A673 (cell line): Measurements from ENCODE around the gene FGL2. TPM values are rescaled to one million over a fixed set of nuclear protein-coding genes. Genes with fewer than 3 reads are reported as not detected.
"Not testable (repeated sequence)": the region's sequence is repeated elsewhere in the genome, so short reads cannot be mapped to it uniquely, and the experiment has no call there.

Source experiments
- BruUV-seq: library from RNA; stranded (reverse); fragments of 400-500 nt; replicated peaks from 2 replicates; lab custom pipeline; 2021; lab: Mats Ljungman, UMichigan
- CTCF ChIA-PET: fragments of 300-600 bp; sonication (Branson Sonifier 250); formaldehyde crosslinking; loops from one replicate; lab custom pipeline; 2022; ENCODE audit warnings: antibody characterized with exemption; lab: Charles Lee
- POLR2A ChIA-PET: fragments of 300-600 bp; sonication (Branson Sonifier 250); formaldehyde crosslinking; loops from one replicate; lab custom pipeline; 2022; ENCODE audit warnings: antibody characterized with exemption; ENCODE audit not compliant: low non-redundant PET; lab: Charles Lee
- DNase-seq: peaks from one replicate; pipeline ENCODE4 v3.0.0-alpha.2; 2015; ENCODE audit warnings: low spot score
- H3K27ac ChIP-seq: fragments of 200-600 bp; sonication (generic); 2 replicates; pipeline ENCODE4 v1.5.1; 2016; ENCODE audit warnings: mixed run types, low read depth, mild to moderate bottlenecking, mixed read lengths, antibody characterized with exemption, low read length; ENCODE audit not compliant: poor library complexity, severe bottlenecking
- H3K27me3 ChIP-seq: fragments of 200-600 bp; sonication (generic); replicated peaks from 2 replicates; pipeline ENCODE4 v1.6.1; 2017; ENCODE audit warnings: mixed run types, low read depth, mild to moderate bottlenecking, mixed read lengths, antibody characterized with exemption, low read length; ENCODE audit not compliant: insufficient read depth, poor library complexity
- H3K36me3 ChIP-seq: fragments of 200-600 bp; sonication (generic); 2 replicates; pipeline ENCODE4 v1.6.1; 2016; ENCODE audit warnings: mixed run types, mild to moderate bottlenecking, mixed read lengths, antibody characterized with exemption, low read length; ENCODE audit not compliant: insufficient read depth, poor library complexity, severe bottlenecking
- H3K4me1 ChIP-seq: fragments of 200-600 bp; sonication (generic); 2 replicates; pipeline ENCODE4 v1.6.1; 2017; ENCODE audit warnings: mixed run types, mild to moderate bottlenecking, mixed read lengths, antibody characterized with exemption, low read length; ENCODE audit not compliant: insufficient read depth, poor library complexity, severe bottlenecking
- H3K4me3 ChIP-seq: fragments of 200-600 bp; sonication (generic); 2 replicates; pipeline ENCODE4 v1.5.1; 2016; ENCODE audit warnings: low read depth, mixed run types, mild to moderate bottlenecking, mixed read lengths, low read length; ENCODE audit not compliant: poor library complexity, severe bottlenecking
- H3K9me3 ChIP-seq: fragments of 200-600 bp; sonication (generic); 2 replicates; pipeline ENCODE4 v1.6.1; 2016; ENCODE audit warnings: mixed run types, low read depth, mild to moderate bottlenecking, mixed read lengths, antibody characterized with exemption, low read length; ENCODE audit not compliant: poor library complexity, severe bottlenecking
- EZH2 ChIP-seq: fragments of 200-600 bp; sonication (generic); IDR thresholded peaks from 2 replicates; pipeline ENCODE4 v1.6.1; 2017; ENCODE audit warnings: borderline replicate concordance, low read depth, mild to moderate bottlenecking, mixed read lengths, antibody characterized with exemption, low read length; ENCODE audit not compliant: poor library complexity, severe bottlenecking
- intact Hi-C: fragments of 100-400 bp; cut with micrococcal nuclease; formaldehyde crosslinking; loops from one replicate; pipeline ENCODE4 v1.10.0; 2022; ENCODE audit not compliant: unreplicated experiment
- total RNA-seq: library from RNA; stranded (reverse); gene quantifications from 2 replicates; pipeline ENCODE4 v1.2.3, GENCODE V29; 2021
- TF ChIP-seq, protein P1 (sequence below): fragments of 300-800, 200-600 bp; sonication (generic); conservative IDR thresholded peaks from 2 replicates; pipeline ENCODE4 v1.5.1; 2017; ENCODE audit warnings: low read depth, mild to moderate bottlenecking, antibody characterized with exemption, low read length, moderate library complexity, mixed read lengths

Gene FGL2
- total RNA-seq, 1 experiment from 2014 or later, result not detected

DNA sequence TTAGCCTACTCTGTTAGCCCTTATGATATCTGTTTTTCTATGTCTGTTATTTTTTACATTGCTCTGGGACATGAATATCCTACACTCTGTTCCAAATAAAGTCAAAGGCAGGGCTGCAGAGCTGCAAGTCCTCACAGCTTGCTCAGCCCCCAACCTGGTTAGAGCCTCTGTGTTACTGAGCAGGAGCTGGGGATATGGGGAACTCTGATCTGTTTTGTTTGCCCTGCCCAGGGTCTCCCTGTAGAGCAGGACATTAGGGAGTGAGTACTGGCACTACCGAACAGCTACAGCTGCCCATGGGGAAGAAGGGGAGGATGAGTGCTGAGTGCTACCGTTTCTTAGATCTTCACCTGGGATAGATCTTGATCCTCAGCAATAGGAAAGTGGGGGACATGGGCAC, 32.8 kb upstream of the FGL2 start:
- ChIA-PET CTCF (no interaction called here), POLR2A (no interaction called here)
- H3K36me3 ChIP-seq, result no peaks in the 10 kb centered on the region
- H3K27ac ChIP-seq, result no peak overlapping the region
- no peaks in the 10 kb centered on the region for H3K27me3 ChIP-seq
- no TSS peak for BruUV-seq
- intact Hi-C loops, result no loop called here
- no peak for DNase-seq
- no peak overlapping the region for H3K4me3 ChIP-seq
- H3K9me3 ChIP-seq, result no peaks in the 10 kb centered on the region
- no peaks in the 10 kb centered on the region for H3K4me1 ChIP-seq
- TF ChIP-seq, protein P1, sequence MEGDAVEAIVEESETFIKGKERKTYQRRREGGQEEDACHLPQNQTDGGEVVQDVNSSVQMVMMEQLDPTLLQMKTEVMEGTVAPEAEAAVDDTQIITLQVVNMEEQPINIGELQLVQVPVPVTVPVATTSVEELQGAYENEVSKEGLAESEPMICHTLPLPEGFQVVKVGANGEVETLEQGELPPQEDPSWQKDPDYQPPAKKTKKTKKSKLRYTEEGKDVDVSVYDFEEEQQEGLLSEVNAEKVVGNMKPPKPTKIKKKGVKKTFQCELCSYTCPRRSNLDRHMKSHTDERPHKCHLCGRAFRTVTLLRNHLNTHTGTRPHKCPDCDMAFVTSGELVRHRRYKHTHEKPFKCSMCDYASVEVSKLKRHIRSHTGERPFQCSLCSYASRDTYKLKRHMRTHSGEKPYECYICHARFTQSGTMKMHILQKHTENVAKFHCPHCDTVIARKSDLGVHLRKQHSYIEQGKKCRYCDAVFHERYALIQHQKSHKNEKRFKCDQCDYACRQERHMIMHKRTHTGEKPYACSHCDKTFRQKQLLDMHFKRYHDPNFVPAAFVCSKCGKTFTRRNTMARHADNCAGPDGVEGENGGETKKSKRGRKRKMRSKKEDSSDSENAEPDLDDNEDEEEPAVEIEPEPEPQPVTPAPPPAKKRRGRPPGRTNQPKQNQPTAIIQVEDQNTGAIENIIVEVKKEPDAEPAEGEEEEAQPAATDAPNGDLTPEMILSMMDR, result no peak
- no peak for TF ChIP-seq EZH2

DNA sequence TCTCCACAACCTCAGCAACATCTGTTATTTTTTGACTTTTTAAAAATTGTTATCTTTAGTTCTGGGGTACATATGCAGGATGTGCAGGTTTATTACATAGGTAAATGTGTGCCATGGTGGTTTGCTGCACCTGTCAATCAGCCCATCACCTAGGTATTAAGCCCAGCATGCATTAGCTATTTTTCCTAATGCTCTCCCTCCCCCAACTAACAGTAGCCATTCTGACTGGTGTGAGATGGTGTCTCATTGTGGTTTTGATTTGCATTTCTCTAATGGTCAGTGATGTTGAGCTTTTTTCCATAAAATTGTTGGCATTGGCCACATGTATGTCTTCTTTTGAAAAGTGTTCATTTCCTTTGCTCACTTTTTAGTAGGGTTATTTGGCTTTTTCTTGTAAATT, 29.2 kb upstream of the FGL2 start:
- intact Hi-C loops, H3K4me1 ChIP-seq, H3K27me3 ChIP-seq, H3K36me3 ChIP-seq, POLR2A ChIA-PET, H3K9me3 ChIP-seq, H3K27ac ChIP-seq, BruUV-seq, DNase-seq, CTCF ChIA-PET, H3K4me3 ChIP-seq: not testable (repeated sequence)

DNA sequence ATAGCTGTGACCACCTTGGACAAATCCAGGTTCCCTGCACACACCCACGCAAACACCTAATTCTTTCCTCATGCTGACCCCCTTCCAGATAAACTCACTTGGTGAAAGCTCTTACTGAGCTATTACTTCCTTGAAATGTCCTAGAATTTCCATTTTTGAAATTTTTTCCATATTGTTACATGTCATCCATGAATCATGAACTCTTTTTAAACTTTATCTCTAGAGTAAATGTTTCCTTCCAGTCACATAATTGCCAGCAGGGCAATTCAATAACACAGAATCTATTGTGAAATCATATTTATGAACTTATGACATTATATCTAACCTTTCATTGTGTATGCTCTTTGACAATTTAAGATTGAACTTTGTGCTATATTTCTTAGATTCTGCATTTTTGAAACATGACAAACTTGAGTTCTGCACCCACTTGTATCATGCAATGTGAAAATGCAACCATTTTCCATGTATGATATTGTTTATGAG, 26.8 kb upstream of the FGL2 start:
- no peaks in the 10 kb centered on the region for H3K36me3 ChIP-seq
- H3K9me3 ChIP-seq, result no peaks in the 10 kb centered on the region
- no peak overlapping the region for H3K4me3 ChIP-seq
- DNase-seq, result no peak
- intact Hi-C loops, result no loop called here
- TF ChIP-seq, protein P1, result no peak
- no peak for TF ChIP-seq EZH2
- H3K27me3 ChIP-seq, result no peaks in the 10 kb centered on the region
- no TSS peak for BruUV-seq
- ChIA-PET CTCF (interaction anchor here (0.6 kb wide), 1 partner anchor 106 kb away, joined by 7 read pairs; no protein-coding TSS in a partner anchor), POLR2A (no interaction called here)
- no peaks in the 10 kb centered on the region for H3K4me1 ChIP-seq
- H3K27ac ChIP-seq, result no peak overlapping the region

DNA sequence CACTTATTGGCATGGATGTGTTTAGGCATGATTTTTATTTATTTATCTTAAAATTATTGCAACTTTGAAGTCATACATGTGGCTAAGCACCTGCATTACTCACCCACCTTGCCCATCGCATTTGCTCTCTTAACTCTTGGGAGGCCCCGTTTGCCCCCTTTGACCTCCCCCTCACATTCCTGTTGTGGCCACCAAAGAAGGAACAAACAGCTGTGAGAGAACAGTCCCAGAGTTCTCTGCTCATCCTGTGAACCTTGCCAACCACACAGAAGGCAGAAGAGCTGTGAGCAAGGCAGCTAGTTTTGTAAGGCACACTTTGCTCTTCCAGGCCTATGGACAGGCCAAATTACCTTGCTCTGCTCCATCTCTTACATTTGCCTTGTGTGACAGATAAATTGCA, 23.6 kb upstream of the FGL2 start:
- Histone ChIP-seq H3K4me3 (no peak overlapping the region), H3K9me3 (no peaks in the 10 kb centered on the region), H3K27me3 (no peaks in the 10 kb centered on the region), H3K27ac (no peak overlapping the region), H3K4me1 (no peaks in the 10 kb centered on the region), H3K36me3 (no peaks in the 10 kb centered on the region)
- intact Hi-C loops, result no loop called here
- ChIA-PET POLR2A (no interaction called here), CTCF (no interaction called here)
- DNase-seq, result no peak
- BruUV-seq, result no TSS peak
- TF ChIP-seq, protein P1, result no peak
- no peak for TF ChIP-seq EZH2
